Coronary artery (tissue), 2 donors: ENCODE results near the gene MYH4.

Experiments
- DNase-seq: peaks from one replicate; pipeline ENCODE4 v3.0.0-alpha.2; 2017; ENCODE audit warnings: low spot score
- H3K27ac ChIP-seq, 2 donors: fragments of 200-600 bp; sonication (generic); one replicate each; pipeline ENCODE4 v1.5.1; 2016 to 2019
- H3K4me3 ChIP-seq: fragments of 200-600 bp; sonication (generic); 2 replicates; pipeline ENCODE4 v1.5.1; 2016; ENCODE audit warnings: mild to moderate bottlenecking, moderate library complexity
- CTCF ChIP-seq: fragments of 200-600 bp; sonication (generic); IDR thresholded peaks from one replicate; pipeline ENCODE4 v1.5.1; 2019; ENCODE audit warnings: antibody characterized with exemption

MYH4 gene

GRCh38 chr17:10460062-10460461, 9.3 kb downstream of the MYH4 start:
- Histone ChIP-seq H3K27ac (no peak overlapping the region), H3K4me3 (no peak overlapping the region)
- no peak for TF ChIP-seq CTCF
- no peak for DNase-seq

DNA sequence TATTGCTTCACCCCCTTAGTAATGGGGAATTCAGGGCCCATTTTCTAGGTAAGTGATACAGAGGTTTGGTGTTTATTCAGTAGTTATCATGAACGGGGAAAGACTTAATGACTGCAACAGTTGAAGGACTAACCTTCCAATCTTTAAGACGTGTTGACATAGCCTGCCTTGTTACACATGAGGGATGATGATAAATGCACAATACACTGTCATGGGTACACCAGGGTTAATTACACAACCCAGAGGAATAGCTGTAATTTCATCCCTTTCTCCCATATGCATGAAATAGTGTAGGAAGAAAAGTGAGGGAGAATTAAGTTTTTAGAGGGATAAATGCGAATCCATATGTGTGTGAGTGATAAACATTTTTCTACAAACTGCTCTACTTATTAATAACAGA, 10.7 kb downstream of the MYH4 start:
- Histone ChIP-seq H3K27ac (no peak overlapping the region), H3K4me3 (no peak overlapping the region)
- TF ChIP-seq CTCF: no peak
- DNase-seq: no peak

DNA sequence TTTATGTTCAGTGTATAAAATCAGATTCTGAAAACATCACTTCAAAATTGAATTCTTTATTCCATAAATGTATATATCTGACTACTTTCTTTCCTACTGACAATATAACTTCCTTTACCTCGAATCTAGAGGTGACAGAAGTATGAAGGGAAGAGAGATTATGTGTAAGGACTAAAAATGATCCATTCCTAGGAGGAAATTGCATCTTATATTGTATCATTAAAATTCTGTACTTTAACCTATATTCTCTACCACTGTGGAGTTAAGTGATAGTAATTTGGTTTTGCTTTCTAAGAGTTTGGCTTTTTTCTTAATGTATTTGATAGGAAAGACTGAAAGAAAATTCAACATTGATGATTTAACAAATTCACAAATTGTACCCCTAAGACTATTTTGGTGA, 11.4 kb downstream of the MYH4 start:
- Histone ChIP-seq H3K27ac (no peak overlapping the region), H3K4me3 (no peak overlapping the region)
- no peak for DNase-seq
- TF ChIP-seq CTCF: no peak

GRCh38 chr17:10447026-10447931, 22.1 kb downstream of the MYH4 start:
- TF ChIP-seq CTCF: no peak
- H3K4me3 ChIP-seq: no peak overlapping the region
- H3K27ac ChIP-seq: no peak overlapping the region
- no peak for DNase-seq

DNA sequence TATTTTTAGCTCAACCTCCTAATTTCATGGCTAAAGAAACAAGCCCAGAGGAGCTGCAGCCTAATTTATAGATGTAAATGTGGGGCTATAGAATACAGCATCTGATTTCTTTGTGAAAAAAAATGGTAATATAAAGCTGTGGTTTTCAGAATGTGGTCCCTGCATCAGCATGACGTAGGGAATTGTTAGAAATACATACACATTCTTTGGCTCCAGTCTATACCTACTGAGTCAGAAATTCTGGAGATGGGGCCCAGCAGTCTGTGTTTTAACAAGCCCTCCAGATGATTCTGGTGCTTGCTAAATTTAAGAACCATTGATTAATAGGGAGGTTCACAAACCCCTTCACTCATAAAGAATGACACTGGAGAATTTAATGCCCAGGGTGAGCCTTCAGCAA, 29.5 kb downstream of the MYH4 start:
- no peak overlapping the region for H3K4me3 ChIP-seq
- H3K27ac ChIP-seq: no peak overlapping the region
- DNase-seq: no peak
- TF ChIP-seq CTCF: no peak

DNA sequence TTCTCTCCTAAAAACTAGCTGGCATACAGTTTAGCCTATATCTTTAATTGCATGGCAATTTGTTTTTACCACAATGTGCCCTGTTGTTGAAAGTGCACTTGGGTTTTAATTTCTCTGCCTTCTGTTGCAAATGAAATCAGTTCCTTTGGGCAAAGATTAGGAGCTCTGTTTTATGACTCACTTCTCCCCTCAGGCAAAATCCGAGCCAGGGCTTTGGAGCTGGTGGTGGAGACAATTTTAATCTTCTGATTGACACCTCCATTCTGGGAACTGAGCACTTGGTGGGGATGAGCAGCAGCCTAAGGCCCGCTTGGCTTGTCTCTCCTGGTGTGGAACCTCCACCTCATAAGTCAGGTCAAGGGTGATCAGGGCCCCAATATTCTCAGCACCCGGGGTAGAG, 34.3 kb downstream of the MYH4 start:
- no peak overlapping the region for H3K27ac ChIP-seq
- H3K4me3 ChIP-seq: no peak overlapping the region
- TF ChIP-seq CTCF: no peak
- no peak for DNase-seq

DNA sequence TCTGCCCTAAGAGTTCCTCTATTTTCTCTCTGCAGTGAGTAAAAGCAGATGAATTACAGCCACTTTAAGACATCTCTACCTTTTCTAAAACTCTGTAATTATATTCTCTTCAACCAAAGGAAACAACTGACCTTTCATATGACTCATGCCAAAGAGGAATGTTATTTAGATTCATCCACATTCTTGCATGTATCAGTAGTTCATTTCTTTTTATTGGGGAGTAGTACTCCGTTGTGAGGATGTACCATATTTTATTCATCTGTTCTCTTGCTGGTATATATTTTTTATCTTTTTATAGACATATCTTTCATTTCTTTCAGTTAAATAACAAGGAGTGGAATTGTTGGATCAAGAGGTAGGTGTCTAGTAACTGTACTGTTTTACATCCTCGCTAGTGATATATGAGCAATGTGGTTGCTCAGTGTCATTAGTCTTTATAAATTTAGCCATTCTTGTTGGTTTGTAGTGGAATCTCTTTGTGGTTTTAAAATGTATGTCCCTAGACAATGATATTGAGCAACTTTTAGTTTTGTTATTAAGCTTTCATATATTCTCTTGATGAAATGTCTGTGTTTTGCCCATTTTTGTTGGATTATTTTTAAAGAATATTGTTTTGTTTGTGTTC, 39.8 kb downstream of the MYH4 start:
- Histone ChIP-seq H3K4me3 (no peak overlapping the region), H3K27ac (no peak overlapping the region)
- no peak for TF ChIP-seq CTCF
- no peak for DNase-seq
